ENCODE data around the gene KSR1.

KSR1 gene

GRCh38 chr17:27518545-27519521 is 62.6 kb downstream of the KSR1 start:
- H3K4me3 ChIP-seq (ENCODE audit: low read depth, low read length) = no peak overlapping the region
- DNase-seq (ENCODE audit: low read depth) = no peak
- no peak for TF ChIP-seq CTCF (IDR thresholded peaks at IDR 0.05; ENCODE audit: control insufficient read depth, extremely low read depth, insufficient read depth)

- H3K4me3 ChIP-seq (ENCODE audit: low read depth, low read length) = no peak overlapping the region
- DNase-seq (ENCODE audit: low read depth) = no peak
- no peak for TF ChIP-seq CTCF (IDR thresholded peaks at IDR 0.05; ENCODE audit: control insufficient read depth, extremely low read depth, insufficient read depth)
These were observed 63.3 kb downstream of the KSR1 start for GRCh38 chr17:27519550-27519949.

- no peak for DNase-seq (ENCODE audit: low read depth)
- TF ChIP-seq CTCF (IDR thresholded peaks at IDR 0.05; ENCODE audit: control insufficient read depth, extremely low read depth, insufficient read depth) = no peak
- no peak overlapping the region for H3K4me3 ChIP-seq (ENCODE audit: low read depth, low read length)
These were observed 64.4 kb downstream of the KSR1 start for GRCh38 chr17:27520491-27521185.

GRCh38 chr17:27521281-27522027 is 65.2 kb downstream of the KSR1 start:
- TF ChIP-seq CTCF (IDR thresholded peaks at IDR 0.05; ENCODE audit: control insufficient read depth, extremely low read depth, insufficient read depth) = no peak
- DNase-seq (ENCODE audit: low read depth) = no peak
- H3K4me3 ChIP-seq (ENCODE audit: low read depth, low read length) = no peak overlapping the region

GRCh38 chr17:27522028-27522635 is 65.9 kb downstream of the KSR1 start:
- H3K4me3 ChIP-seq (ENCODE audit: low read depth, low read length) = no peak overlapping the region
- TF ChIP-seq CTCF (IDR thresholded peaks at IDR 0.05; ENCODE audit: control insufficient read depth, extremely low read depth, insufficient read depth) = no peak
- DNase-seq (ENCODE audit: low read depth) = no peak

GRCh38 chr17:27523712-27524111 is 67.5 kb downstream of the KSR1 start:
- no peak for DNase-seq (ENCODE audit: low read depth)
- TF ChIP-seq CTCF (IDR thresholded peaks at IDR 0.05; ENCODE audit: control insufficient read depth, extremely low read depth, insufficient read depth) = no peak
- no peak overlapping the region for H3K4me3 ChIP-seq (ENCODE audit: low read depth, low read length)
